ENCODE data around the gene LAT.
"Not testable (repeated sequence)": the region's sequence is repeated elsewhere in the genome, so short reads cannot be mapped to it uniquely, and the experiment has no call there.

LAT gene

DNA sequence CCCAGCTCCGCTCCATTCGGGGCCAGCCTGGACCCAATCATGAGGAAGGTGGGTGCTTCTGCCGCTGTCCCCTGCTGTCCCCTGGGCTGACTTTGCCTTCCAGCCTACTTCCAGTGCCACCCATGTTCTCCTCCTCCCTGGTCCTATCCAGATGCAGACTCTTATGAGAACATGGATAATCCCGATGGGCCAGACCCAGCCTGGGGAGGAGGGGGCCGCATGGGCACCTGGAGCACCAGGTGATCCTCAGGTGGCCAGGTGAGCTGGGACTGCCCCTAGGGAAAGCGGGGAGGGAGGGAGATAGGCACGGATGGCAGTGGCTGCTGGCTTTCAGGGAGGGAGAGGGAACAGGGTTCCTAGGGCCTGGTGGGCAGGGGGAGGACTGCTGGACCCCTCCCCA is 46.1 kb upstream of the LAT start:
- H3K27ac ChIP-seq = no peak overlapping the region
- no peaks in the 10 kb centered on the region for H3K36me3 ChIP-seq (replicated peaks)
- in situ Hi-C loops (cut with HindIII; ENCODE audit: low pct_ligation_motif_present, low sequenced_read_pairs) = no loop called here
- no peak for TF ChIP-seq CTCF (IDR thresholded peaks at IDR 0.05; ENCODE audit: low read depth, low read length, missing control alignments)
- DNase-seq = no peak
- no peak overlapping the region for H3K4me3 ChIP-seq (ENCODE audit: low read depth, low read length)
- no peaks in the 10 kb centered on the region for H3K27me3 ChIP-seq (replicated peaks)

GRCh38 chr16:28939825-28940224 is 45.0 kb upstream of the LAT start:
- H3K4me3 ChIP-seq (ENCODE audit: low read depth, low read length); H3K27me3 ChIP-seq (replicated peaks); DNase-seq; H3K36me3 ChIP-seq (replicated peaks); in situ Hi-C loops (cut with HindIII; ENCODE audit: low pct_ligation_motif_present, low sequenced_read_pairs); H3K27ac ChIP-seq: not testable (repeated sequence)

DNA sequence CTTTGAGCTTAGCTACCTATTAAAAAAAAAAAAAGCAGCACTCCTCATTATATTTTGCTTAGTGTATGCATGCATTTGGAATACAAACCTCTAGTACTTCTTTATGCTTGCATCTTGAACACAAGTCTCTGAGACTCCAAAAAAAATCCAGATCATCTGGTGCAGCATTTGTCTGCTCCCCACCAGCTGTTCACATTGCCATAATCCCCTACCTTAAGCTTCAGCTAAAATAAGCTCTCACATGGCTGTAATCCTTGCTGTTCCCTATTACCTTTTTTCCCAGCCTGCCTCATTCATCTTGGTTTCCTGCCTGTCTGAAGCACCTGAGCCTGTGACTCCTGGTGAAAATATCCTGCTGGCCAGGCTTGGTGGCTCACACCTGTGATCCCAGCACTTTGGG is 41.6 kb upstream of the LAT start:
- Histone ChIP-seq H3K27me3 (replicated peaks) (no peaks in the 10 kb centered on the region), H3K4me3 (ENCODE audit: low read depth, low read length) (no peak overlapping the region), H3K27ac (no peak overlapping the region), H3K36me3 (replicated peaks) (no peaks in the 10 kb centered on the region)
- in situ Hi-C loops (cut with HindIII; ENCODE audit: low pct_ligation_motif_present, low sequenced_read_pairs) = no loop called here
- no peak for DNase-seq
- TF ChIP-seq CTCF (IDR thresholded peaks at IDR 0.05; ENCODE audit: low read depth, low read length, missing control alignments) = no peak

DNA sequence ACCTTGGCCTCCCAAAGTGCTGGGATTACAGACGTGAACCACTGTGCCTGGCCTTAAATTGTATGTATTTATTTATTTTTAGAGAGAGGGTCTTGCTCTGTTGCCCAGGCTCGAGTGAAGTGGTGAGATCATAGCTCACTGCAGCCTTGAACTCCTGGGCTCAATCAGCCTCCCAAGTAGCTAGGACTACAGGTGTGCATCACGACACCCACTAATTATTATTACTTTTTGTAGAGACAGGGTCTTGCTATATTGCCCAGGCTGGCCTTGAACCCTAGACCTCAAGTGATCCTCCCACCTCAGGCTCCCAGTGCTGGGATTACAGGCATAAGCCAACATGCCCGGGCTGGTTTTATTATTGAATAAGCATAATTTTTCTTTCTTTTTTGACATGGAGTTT is 38.2 kb upstream of the LAT start:
- Histone ChIP-seq H3K27ac (no peak overlapping the region), H3K4me3 (ENCODE audit: low read depth, low read length) (no peak overlapping the region), H3K27me3 (replicated peaks) (no peaks in the 10 kb centered on the region), H3K36me3 (replicated peaks) (no peaks in the 10 kb centered on the region)
- DNase-seq = no peak
- in situ Hi-C loops (cut with HindIII; ENCODE audit: low pct_ligation_motif_present, low sequenced_read_pairs) = no loop called here
- TF ChIP-seq CTCF (IDR thresholded peaks at IDR 0.05; ENCODE audit: low read depth, low read length, missing control alignments) = no peak

DNA sequence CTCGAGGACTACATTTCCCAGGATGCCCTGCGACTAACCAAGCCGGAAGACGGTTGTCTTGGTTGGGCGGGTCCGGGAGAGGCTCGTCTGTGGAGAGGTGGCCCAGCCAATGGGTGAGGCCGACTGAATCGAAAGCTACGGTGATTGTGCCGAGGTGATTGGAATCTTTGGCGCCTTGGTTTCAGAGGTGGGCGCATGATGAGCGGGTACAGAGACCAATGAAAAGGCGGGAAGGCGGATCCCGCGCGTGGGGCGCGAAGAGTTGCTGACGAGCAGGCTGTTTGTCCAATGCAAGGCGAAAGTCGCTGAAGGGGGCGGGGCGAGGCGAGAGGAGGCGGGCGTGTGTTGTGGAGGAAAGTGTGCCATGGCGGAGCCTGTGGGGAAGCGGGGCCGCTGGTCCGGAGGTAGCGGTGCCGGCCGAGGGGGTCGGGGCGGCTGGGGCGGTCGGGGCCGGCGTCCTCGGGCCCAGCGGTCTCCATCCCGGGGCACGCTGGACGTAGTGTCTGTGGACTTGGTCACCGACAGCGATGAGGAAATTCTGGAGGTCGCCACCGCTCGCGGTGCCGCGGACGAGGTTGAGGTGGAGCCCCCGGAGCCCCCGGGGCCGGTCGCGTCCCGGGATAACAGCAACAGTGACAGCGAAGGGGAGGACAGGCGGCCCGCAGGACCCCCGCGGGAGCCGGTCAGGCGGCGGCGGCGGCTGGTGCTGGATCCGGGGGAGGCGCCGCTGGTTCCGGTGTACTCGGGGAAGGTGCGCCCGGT is 34.0 kb upstream of the LAT start, which contains the start of gene NFATC2IP:
TSS of gene NFATC2IP (plus strand) at position 290 of the 762 bp plus-strand sequence. CDS start at position 365, 75 bp downstream.
- Histone ChIP-seq H3K4me3 (ENCODE audit: low read depth, low read length) (peak within 1 kb of the TSS; percentile 80), H3K27ac (peak within 1 kb of the TSS; percentile 34), H3K36me3 (replicated peaks) (peaks cover 5% of the 10 kb centered on the region), H3K27me3 (replicated peaks) (no peaks in the 10 kb centered on the region)
- peak; percentile 100 for DNase-seq
- in situ Hi-C loops (cut with HindIII; ENCODE audit: low pct_ligation_motif_present, low sequenced_read_pairs) = no loop called here
- TF ChIP-seq CTCF (IDR thresholded peaks at IDR 0.05; ENCODE audit: low read depth, low read length, missing control alignments) = no peak

DNA sequence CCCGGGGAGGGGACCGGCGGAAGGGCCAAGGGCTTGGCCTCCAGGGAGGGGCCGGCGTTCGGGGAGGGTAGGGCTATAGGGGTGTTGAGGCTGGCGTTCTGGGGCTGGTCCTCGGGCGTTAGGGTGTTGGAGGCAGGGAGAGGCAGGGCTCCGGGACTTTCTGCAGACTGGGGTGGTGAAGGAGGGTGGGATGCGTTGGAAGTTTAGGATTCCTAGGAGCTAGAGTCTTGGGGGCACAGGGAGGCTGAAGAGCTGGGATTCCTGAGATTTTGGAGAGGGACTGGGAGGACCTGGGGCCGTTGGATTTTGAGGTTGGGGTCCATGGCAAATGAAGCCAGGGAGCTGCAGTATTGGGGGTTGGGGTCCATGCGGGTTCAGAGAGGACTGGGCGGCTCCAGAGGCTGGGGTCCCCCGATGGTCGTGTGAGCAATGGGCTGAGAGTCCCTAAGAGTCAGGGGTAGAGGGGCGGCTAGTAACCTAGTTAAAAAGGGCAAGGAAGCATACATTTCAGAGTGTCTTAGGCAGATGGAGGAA is 33.4 kb upstream of the LAT start:
- Histone ChIP-seq H3K4me3 (ENCODE audit: low read depth, low read length) (peak overlapping the region; percentile 80), H3K27me3 (replicated peaks) (no peaks in the 10 kb centered on the region), H3K36me3 (replicated peaks) (peaks cover 9% of the 10 kb centered on the region), H3K27ac (peak overlapping the region; percentile 34)
- no peak for DNase-seq
- TF ChIP-seq CTCF (IDR thresholded peaks at IDR 0.05; ENCODE audit: low read depth, low read length, missing control alignments) = no peak
- in situ Hi-C loops (cut with HindIII; ENCODE audit: low pct_ligation_motif_present, low sequenced_read_pairs) = no loop called here
